ENCODE measurements around the gene GABBR2.

Gene GABBR2

DNA sequence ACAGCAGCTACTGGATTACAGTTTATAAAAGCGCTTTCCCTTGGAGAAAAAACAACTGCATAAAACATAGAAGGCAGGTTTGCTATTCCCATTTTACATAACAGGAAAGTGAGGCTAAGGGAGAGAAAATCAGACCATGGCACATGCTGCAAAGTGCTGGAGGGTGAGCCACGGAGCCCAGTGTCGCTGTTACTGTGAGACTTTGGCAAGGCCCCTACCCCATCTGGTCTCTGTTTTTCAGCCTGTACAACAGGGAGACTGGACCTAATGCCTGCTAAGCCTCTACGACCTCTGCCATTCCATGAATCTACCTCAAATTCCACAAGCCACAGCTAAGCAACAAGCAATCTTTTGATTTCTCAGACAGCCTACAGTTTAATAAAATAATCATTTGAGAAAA lies 139.2 kb downstream of the GABBR2 start:
- DNase-seq (ENCODE audit: low read depth), result no peak

DNA sequence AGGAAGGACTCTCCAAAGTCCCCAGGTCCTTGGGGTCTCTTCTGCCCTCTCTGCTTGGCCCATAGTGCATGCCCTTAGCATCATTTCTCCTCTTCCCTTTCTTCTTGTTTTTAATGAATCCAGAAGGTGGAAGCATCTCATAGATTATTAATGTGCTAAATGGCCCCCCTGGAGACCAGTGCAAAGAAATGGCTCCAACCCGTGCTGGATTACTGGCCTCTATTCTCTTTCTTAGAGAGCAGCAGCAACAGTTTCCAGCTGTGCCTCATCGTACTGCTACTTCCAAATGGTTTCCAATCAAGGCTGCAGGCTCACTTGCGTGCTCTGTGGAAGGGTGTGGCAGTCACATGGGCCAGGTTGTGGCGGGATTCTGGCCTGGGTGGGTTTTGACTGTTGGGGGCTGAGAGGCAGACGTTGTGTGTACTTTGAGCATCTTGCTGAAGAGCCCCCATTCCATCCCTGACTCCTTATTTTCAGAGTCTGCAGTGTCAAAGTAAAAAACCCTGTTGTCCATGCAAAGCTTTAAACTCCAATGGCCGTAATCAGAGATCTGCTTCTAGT lies 139.7 kb downstream of the GABBR2 start:
- DNase-seq (ENCODE audit: low read depth), result no peak

DNA sequence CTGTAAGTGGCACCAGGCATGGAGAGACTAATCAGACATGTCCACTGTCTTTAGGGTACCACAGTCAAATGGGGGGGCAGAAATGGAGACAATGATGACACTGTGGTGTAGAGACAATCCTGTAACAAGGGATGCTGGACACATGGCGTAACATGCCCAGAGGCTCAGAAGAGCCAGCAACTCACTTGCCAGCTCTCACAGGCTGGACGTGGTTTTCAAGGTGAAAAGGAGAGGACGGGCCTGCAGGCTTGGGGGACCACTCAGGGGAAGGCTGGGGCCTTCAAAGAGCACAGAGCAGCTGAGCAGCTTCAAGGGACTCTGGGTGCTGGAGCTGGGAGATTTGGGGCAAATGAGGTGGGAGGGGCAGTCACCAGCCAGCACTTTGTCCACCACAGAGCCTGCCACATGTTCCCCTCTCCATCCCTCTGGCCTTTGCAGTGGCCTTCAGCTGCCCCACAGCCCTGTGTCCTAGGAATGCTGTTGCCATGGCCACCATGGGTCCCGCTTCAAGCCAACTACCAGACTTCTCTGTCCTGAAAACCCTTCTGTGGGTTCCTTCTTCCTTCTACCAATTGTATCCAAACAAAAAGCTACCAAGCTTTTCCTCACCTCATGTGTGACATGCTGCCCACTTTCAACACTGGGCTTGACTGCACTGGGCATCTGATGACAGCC lies 140.4 kb downstream of the GABBR2 start:
- no peak for DNase-seq (ENCODE audit: low read depth)

DNA sequence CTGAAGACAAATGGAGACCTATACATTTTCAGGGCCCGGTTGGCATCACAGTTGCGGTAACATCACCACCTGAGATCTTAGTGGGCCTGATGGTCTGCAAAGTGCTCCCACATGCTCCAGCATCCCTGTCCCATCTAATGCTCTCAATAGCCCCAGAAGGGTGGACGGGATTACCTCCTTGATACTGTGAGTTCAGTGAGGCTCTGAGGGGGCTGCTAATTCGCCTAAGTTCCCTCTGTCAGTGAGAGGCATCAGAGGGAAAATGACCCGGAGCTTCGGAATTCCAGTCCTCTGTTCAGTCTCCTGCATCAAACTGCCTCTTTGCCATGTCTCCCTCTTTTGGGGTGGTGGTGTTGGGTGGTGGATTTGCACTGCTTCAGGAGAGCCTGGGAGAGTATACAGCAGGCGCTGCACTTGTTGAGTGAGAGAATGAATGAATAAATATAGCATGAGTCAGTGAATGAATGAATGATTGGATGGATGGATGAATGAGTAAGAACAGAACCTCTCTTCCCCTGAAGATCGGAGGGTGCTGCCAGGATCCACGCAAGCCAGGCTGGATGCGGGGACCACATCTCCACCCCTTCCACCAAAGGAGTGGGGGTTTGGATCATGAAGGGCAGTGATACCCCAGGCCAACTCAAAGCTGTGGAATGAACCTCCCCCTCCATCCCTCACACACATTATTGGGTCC lies 141.0 kb downstream of the GABBR2 start:
- no peak for DNase-seq (ENCODE audit: low read depth)

DNA sequence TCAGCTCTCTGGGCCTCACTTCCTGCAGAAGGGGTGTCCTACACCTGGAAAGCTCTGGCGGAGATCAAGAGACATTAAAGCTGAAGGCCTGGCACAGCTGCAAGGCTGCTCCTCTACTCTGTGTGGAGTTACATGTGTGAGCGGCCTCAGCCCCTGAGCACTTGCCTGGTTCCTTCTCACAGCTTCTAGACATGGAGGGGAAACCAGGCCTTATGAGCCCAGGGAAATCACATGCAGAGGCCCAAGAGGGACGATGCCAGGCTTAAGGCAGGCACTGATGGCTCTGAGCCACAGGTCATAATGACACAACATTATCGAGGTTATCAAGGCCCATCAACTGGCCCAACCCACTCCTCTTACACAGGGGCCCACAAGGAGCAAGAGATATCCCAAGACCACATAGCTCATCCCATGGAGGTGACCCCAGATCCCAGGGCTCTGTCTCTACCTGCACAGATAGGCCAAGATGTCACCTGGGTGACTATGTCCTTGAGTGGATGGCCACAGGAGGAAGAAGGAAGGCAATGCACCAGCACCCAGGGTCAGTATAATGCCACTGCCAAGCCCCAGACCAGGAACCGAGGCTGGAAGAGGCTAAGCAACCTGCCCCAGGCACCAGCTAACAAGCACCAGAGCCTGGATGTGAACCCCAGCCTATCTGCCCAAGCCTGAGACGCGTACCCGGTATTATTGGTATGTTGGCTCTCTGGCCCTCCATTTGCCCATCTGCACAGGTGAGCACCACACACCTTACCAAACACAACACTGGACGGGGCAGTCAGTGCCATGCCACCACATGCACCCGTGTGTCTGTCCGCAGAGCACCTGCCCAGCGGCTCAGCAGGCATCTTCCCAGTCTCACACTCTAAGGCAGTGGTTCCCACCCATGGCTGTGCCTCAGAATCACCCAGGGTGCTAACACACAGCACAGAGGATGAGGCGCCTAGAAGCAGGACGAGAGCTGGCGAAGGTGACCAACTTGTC lies 143.3 kb downstream of the GABBR2 start:
- no peak for DNase-seq (ENCODE audit: low read depth)

DNA sequence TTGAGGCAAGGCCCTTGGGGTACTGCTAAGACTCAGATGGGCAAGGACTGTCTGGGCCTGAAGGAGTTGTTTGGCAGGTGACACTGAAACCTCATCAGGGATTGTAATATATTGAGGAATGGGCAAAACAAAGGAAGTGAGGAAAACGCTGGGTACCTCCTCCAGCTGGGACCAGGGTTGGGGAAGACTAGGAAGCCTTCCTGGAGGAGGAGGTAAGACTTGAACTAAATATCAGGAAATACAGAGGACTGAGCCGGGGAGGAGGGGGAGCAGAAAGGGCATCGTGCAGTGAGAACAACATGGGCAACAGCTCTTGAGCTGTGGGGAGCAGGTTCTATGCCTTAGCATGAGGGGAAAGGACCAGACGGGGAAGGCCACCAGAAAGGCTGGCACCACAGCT lies 144.0 kb downstream of the GABBR2 start:
- DNase-seq (ENCODE audit: low read depth), result no peak

DNA sequence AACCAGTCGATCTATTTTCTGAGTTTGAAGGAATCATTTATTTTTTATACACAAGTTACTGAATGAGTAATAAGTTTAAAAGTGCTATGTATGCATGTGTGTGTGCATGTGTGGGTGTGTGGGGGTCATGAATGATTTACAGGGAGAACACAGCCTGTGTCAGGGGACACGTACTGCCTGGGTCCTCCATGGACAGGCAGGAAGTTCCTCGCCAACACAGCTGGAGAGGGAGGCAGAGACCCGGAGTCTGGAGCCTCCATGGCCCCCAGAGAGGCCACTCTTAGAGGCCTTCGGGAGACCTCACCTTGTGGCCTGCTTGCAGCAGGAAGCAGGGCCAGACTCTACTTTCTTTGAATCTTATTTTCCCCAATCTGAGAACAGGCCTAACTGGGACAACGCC lies 144.7 kb downstream of the GABBR2 start:
- no peak for DNase-seq (ENCODE audit: low read depth)

DNA sequence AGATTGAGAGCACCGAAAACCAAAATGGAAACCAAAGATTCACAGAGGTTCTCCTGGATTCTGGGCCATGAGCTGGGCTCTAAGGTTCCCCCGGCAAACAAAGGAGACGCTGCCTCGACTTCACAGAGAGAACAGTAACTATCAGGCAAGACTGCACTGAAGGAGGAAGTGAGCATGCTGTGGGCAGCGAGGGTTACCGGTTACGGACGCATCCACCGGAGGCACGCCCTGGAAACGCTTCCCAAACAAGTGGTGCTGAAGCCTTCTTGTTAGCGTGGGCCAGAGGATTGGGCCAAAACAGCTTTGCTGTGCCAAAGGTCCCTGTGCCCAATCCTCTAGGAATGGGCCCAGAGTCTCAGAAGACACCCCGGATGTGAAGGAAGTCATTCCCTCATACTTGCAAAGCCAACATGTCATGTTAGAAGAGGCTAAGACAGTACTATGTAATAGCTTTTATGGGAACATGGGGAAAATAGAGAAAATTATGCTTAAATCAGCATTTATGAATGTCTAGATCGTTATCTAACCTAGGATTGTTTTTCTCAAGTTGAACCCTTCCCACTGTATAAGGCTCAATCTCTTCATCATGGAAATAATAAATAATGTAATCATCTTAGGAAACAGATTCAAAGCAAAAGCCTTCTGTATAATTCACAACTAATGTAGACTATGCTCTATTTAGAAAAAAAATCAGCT lies 145.4 kb downstream of the GABBR2 start:
- DNase-seq (ENCODE audit: low read depth), result no peak

DNA sequence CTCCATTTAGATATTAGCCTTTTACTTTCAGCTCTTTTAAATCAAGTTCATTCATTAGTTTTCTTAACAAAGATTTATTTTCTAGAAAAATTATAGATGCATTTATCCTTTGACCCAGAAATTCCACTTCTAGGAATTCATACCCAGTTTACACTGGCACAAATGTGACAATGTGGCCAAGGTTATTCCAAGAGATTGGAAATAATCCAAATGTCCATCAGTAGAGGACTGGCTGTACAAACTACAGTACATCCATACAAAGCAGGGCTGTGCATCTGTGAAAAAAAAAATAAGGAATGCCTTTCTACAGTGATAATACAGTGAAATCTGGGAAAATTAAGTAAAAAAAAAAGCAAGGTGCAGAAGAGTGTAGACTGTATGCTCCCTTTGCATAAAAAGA lies 149.2 kb downstream of the GABBR2 start:
- no peak for DNase-seq (ENCODE audit: low read depth)

DNA sequence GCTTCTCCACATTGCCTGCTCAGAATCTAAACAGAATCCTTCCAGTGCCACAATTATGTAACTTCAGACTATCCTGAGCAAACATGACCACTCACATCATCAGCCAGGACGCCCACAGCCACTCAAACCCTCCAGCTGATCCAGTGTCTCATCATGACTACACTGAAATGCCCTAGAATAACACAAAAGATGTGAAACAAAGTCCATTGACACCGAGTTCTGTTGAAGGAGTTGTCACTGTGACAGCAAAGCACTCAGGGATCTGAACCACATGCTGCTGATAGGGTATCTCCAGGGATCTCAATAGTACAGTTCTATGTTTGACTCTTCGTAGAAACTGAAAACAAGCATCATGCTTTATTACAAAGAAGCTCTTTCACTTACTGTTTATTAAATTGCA lies 150.2 kb downstream of the GABBR2 start:
- DNase-seq (ENCODE audit: low read depth), result no peak

DNA sequence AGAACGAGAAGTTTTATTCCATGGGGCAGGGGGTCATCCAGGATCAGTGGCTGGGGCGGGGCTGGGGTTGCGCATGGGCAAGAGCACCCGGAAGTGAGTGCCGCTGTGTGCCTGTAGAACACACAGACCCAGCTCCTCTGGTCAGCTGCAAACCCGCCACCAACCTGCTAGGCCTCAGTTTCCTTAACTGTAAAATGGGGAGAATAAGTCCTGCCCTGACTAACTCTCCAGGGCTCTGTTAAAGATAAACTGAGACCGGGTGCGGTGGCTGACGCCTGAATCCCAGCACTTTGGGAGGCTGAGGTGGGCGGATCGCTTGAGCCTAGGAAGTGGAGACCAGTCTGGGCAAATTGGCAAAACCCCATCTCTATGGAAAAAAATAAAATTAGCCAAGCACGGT lies 152.2 kb downstream of the GABBR2 start:
- no peak for DNase-seq (ENCODE audit: low read depth)

DNA sequence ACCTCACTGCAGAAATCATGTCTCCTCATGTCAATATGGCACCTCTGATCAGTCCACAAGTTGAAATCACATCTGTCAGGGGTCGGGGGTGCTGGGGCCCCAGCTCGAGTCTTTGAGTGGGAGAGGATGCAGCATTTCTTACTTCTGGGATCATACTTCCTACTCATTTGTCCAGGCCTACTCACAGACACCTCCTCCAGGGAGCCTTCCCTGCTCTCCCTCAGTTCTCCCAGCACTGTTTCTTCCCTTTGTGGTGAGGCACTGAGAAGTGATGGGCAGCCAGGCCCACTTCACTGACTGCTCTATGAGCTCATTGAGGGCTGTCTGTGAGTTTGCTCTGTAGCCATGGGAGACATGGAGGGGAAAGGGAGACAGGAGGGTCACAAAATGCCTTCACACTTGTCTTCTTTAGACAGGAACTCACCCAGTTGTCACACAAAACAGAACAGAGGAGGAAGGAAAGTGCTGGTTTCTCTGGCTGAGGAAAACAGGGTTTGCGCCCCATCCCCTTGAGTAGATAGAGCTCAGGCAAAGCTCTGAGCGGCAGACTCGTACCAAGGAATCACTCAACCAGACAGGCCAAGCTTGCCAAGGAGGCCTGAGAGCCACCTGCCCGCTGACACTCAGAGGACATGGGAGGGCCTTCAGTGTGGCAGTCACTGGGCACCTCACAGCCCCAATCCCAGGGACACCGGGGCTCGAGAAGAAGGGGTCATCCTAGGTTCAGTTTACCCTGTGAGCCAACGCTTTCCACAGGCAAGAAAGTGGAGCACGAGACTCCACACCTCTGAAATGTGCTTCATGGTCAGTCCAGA lies 152.9 kb downstream of the GABBR2 start:
- no peak for DNase-seq (ENCODE audit: low read depth)

DNA sequence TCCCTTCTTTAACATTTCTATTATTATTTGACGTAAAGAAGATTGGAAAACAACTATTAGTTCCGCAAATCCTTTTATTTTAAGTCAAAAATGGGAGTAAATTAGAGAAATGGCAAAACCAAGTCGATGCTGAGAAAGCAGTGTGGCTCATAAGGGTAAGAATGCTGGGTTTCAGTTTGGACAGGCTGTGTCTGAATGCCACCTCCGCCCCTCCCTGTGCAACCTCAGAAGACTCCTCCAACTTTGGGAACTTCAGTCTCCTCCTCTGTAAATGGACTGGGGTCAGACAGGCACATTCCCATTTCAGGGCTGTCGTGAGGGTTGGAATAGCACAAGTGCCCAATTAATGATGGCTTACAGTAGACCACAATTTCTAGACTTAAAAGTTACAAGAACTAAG lies 154.0 kb downstream of the GABBR2 start:
- no peak for DNase-seq (ENCODE audit: low read depth)

DNA sequence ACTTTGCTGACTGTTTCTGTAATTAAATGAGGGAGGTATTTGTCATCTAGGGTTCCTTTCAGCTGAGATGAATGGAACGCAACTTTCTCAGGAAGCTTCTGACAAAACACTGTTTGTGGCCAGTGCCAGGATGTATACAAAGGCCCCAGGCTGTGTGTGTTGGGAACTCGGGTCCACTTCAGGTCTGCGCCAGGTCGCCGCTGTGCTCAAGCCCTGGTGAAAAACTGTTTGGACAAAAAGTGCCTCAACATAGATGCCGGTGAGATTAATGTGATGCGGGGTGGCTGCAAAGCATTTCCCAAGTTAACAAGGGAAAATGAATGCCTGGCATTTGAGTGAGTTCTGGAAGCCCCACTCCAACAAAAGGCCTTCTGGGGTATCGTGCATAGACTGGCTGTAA lies 156.4 kb downstream of the GABBR2 start:
- DNase-seq (ENCODE audit: low read depth), result no peak

DNA sequence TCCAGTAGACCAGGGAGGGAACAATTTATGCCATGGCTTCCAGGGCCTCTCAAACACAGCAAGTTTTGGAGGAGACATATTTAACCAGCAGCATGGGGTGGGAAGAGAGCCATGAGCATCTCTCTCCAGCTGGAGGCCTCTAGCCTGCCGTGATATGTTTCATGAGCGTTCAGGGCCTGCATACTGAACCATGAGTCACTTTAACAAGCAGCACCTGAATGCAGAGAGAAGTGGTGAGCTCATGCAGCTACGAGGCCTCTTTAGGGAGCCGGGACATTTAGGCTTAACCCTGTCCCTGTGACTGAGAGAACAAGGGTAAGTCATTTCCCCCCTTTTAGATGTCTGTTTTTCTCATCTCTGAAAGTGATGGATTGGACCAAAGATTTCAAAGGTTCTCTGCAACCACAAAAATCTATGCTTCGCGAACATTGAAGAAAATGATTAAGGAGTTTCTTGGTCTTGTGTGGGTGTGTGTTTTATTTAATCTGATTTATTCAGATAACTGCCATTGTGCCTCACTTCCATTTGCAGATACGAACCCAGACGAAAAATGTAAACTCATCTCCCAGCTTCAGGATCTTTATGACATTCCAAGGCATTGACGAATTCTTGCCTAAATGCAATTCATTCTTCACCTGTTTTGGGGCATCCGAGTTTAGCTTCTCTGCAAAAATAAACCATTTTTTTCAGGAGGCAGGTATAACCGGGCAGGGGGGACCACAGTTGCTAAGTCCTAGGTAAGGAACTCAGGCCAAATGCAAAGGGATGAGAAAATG lies 157.0 kb downstream of the GABBR2 start:
- DNase-seq (ENCODE audit: low read depth), result no peak

DNA sequence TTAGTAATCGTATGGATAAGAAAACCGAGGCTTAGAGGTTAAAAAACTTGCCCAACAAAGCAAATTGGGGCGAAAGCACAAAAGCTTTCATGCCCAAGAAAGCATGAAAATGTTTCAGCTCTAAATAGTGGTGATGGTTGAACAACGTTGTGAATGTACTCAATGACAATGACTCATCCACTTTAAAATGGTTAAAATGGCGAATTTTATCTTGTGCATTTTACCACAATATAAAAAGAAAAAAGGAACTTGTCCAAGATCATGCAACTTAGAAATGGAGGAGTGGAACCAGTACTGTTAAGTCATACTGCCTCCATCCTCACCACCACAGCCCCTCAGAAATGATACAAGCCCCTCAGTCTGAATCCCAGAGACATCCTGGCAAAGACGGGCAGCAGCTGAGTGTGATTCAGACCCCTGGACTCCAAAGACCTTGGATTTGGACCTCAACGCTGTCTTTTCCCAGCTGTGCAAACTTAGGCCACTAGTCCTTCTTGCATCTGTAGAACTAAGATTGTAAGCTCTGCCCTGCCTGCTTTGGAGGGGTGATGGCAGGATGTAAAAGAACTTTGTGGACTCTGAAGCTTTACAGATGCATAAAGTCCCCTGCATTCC lies 158.4 kb downstream of the GABBR2 start:
- no peak for DNase-seq (ENCODE audit: low read depth)

DNA sequence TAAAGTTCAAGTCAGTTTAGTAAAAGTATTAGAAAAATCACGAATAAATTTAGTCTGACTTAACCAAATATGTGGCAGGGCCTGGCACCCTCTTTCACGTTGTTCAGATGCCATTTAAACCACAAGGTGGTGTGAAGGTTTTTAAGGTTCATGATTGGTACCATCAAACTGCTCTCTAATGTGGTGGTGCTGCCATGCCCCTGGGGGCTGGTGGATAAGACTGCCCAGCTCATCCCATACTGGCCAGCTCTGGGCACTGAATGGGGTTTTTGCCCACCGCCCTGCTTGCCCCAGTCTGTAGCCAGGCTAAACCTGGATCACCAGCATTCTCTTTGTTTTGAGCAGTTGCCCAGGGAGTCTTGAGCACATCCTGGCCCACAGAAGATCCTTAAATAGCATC lies 159.3 kb downstream of the GABBR2 start:
- no peak for DNase-seq (ENCODE audit: low read depth)

DNA sequence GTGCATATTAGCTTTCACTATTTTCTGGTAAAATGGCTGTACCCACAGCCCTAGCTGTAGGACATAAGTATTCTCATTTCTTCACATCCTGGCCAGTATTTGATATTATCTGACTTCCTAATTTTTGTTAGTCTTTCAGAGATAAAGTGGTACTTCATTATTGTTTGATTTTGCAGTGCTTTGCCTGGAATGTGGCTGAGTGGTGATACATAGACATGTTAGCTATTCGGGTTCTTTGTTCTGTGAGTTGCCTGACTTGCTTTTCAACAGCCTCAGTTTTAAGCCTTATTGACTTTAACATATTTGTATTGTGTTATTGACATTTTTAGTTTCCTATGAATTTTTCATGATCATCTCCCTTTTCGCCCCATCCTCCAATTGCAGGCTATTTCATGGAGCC lies 161.1 kb downstream of the GABBR2 start:
- no peak for DNase-seq (ENCODE audit: low read depth)

DNA sequence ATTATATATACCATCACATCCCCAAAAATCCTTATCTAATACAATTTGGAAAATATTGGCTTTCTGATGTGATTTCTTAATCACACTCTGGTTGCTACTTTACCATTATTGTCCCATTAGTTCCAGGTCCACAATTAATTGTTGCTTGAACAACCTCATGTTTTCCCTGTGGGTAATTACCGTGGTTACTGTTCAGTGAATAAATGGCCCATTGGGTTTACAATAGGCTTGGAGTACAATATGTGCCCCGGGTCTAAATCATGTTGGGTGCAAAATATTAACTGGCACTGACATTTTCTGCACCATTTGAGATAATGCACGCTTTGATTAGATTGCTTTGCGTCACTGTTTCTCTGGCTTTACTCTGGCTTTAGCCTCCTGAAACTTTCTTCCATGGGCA lies 163.7 kb downstream of the GABBR2 start:
- DNase-seq (ENCODE audit: low read depth), result no peak

Data from activated T-cell treated with anti-CD3 and anti-CD28 coated beads for 1 hour (primary cell).